IPS-15b (cell line): ENCODE results near the gene LRP5.
"Not testable (repeated sequence)": the region's sequence is repeated elsewhere in the genome, so short reads cannot be mapped to it uniquely, and the experiment has no call there.

ENCODE experiments used
- H3K27me3 ChIP-seq: one replicate; pipeline ENCODE4 v1.6.1; 2013; ENCODE audit warnings: low read length; ENCODE audit not compliant: control insufficient read depth, insufficient read depth
- H3K36me3 ChIP-seq: one replicate; pipeline ENCODE4 v1.6.1; 2013; ENCODE audit warnings: low read length; ENCODE audit not compliant: control insufficient read depth, insufficient read depth
- H3K4me1 ChIP-seq: one replicate; pipeline ENCODE4 v1.6.1; 2013; ENCODE audit warnings: mild to moderate bottlenecking, low read length; ENCODE audit not compliant: control insufficient read depth, insufficient read depth
- H3K4me3 ChIP-seq: one replicate; pipeline ENCODE4 v1.5.1; 2013; ENCODE audit warnings: low read depth, low read length
- H3K9ac ChIP-seq: one replicate; pipeline ENCODE4 v1.6.1; 2013; ENCODE audit warnings: low read depth, mild to moderate bottlenecking, low read length
- H3K9me3 ChIP-seq: one replicate; pipeline ENCODE4 v1.6.1; 2013; ENCODE audit warnings: mild to moderate bottlenecking, low read length; ENCODE audit not compliant: control insufficient read depth, insufficient read depth

Gene LRP5

DNA sequence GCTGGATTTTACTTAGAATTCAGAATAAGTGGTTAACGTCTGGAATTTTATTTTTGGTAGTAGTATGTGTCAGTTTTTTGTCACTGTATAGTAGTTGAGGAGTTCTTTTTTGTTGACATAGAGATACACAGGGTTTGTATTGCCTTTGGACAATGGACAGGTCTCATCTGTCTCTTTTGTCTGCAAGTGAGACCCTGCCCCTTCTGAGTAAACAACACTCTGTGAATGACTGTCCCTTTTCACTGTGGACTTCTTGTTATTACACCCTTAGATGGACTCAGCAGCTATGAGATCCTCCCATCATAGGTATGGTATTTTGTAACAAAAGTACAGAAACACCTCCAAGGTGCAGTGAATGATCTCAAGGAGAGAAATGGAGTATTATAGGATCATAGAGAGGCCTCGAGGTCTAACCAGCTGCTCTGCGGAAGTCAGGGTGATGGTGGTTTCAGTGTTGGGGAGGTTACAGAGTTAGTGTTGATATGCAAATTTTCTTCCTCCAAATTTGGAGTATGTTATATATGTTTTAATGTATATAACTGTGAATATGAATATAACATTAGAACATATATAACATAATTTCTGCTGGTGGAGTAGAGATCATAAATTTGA lies 155.9 kb downstream of the LRP5 start:
- Histone ChIP-seq H3K27me3 (no peaks in the 10 kb centered on the region), H3K36me3 (peaks cover 4% of the 10 kb centered on the region), H3K9me3 (no peaks in the 10 kb centered on the region), H3K9ac (no peak overlapping the region), H3K4me3 (no peak overlapping the region), H3K4me1 (peaks cover 40% of the 10 kb centered on the region)

DNA sequence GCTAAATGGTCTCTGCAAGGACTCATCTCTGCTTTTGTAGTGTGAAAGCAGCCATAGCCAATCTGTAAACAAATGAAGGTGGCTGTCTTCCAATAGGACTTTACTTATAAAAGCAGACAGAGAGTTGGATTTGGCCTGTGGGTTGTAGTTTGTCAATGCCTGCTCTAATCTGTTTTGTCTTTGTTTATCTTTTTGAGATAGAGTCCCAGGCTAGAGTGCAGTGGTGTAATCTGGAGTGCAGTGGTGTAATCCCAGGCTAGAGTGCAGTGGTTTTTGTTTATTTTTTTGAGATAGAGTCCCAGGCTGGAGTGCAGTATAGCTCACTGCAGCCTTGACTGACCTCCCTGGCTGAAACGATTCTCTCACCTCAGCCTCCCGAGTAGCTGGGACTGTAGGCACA lies 156.7 kb downstream of the LRP5 start:
- H3K9ac ChIP-seq = no peak overlapping the region
- H3K4me3 ChIP-seq = no peak overlapping the region
- H3K27me3 ChIP-seq = no peaks in the 10 kb centered on the region
- peaks cover 4% of the 10 kb centered on the region for H3K36me3 ChIP-seq
- no peaks in the 10 kb centered on the region for H3K9me3 ChIP-seq
- H3K4me1 ChIP-seq = peaks cover 48% of the 10 kb centered on the region

DNA sequence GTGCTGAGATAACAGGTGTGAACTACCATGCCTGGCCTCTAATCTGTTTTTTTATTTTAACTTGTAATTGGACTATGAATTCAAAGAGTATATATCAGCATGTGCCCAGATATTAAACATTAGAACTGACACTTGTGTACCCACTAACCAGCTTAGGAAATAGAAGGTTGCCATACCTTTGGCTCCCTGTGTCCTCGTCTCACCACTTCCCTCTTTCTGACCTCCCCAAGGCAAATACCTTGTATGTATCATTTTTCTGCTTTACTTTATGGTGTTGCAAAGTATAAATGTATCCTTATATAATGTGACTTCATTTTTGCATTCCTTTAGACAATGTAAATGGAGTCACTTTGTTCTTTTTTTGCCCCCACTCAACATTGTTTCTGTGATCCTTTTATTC lies 157.3 kb downstream of the LRP5 start:
- H3K4me3 ChIP-seq = no peak overlapping the region
- no peaks in the 10 kb centered on the region for H3K9me3 ChIP-seq
- H3K9ac ChIP-seq = no peak overlapping the region
- H3K36me3 ChIP-seq = peaks cover 4% of the 10 kb centered on the region
- H3K27me3 ChIP-seq = no peaks in the 10 kb centered on the region
- H3K4me1 ChIP-seq = peaks cover 51% of the 10 kb centered on the region

DNA sequence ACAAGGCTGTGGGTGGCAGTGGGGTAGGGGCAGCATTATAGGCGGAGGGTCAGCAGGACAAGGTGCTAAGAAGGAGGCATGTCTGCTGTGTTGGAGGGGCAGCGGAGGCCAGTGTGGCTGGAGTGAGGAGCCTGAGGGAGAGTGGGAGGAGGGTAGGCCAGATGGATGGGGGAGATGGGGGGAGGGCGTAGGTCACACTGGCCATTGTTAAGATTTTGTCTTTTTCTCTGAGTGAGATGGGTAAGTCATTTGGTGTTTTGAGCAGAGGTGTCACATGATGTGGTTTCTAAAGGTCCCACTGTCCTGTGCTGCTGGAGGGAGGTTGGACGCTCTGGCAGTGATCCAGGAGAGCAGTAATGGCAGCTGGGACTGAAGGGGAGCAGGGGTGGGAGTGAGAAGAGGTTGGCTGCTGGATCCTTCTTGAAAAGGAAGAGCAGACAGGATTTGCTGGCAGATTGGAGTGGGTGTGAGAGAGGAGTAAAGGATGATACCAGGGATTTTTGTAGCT lies 158.0 kb downstream of the LRP5 start:
- peaks cover 4% of the 10 kb centered on the region for H3K36me3 ChIP-seq
- H3K27me3 ChIP-seq = no peaks in the 10 kb centered on the region
- H3K4me1 ChIP-seq = peaks cover 51% of the 10 kb centered on the region
- H3K9me3 ChIP-seq = no peaks in the 10 kb centered on the region
- H3K9ac ChIP-seq = no peak overlapping the region
- H3K4me3 ChIP-seq = no peak overlapping the region

DNA sequence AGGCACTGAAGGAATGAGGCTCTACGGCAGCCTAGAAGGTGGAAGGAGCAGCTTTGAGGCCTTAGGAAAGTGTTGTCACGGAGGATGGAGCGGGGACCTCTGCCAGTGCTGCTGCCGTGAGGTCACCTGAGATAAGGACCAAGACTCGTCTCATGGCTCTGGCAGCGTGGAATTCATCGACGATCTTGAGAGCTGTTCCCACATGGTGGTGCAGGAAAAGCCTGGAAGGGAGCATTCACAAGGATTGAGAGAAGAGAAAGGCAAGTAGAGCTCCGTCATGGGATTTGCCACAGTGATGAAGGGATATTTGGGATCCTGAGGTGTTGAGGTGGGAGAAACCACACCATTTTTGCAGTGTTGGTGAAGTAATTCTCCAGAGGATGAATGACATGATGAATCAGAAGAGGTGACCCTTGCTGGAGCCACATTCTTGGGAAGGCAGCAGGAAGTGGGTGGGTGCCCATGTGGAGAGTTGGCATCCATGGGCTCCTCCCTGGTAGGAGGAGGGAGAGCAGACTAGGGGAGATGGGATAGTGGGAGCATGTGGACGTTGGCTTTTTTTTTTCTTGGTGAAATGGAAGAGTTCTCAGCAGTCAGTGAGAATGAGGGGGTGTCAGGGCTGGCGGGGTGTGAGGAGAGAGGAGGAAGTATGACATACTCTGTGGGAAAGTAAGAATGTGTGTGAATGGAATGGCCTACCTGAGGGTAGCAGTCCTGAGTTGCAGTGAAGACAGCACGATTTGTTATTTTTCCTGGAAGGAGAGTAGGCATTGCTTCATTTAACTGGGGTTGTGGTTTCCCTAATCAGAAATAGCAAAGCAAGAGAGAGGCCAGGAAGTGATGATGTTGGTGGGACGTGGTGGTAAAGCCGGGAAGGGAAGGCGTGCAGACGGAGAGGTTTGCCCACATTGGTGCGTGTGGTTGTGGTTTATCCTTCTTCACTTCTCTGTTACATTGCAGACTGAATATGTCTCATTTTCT lies 159.3 kb downstream of the LRP5 start:
- H3K27me3 ChIP-seq = no peaks in the 10 kb centered on the region
- peaks cover 51% of the 10 kb centered on the region for H3K4me1 ChIP-seq
- H3K4me3 ChIP-seq = no peak overlapping the region
- H3K9ac ChIP-seq = no peak overlapping the region
- H3K9me3 ChIP-seq = no peaks in the 10 kb centered on the region
- H3K36me3 ChIP-seq = peaks cover 4% of the 10 kb centered on the region

DNA sequence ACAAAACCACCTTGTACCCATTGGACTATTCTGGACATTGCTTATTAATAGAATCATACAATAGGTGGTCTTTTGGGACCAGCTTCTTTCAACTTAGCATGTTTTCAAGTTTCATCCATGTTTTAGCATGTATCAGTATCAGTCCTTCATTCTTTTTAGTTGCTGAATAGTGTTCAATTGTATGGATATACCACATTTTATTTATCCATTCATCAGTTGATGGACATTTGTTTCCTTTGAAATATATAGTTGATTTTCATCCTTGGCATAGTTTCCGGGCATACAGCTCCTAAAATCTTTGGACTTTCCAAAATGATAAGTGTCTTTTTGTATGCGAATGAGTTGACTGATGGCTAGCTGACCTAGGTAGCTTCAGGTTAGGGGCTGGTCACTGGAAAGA lies 160.4 kb downstream of the LRP5 start:
- peaks cover 47% of the 10 kb centered on the region for H3K4me1 ChIP-seq
- H3K36me3 ChIP-seq = peaks cover 4% of the 10 kb centered on the region
- no peaks in the 10 kb centered on the region for H3K9me3 ChIP-seq
- no peak overlapping the region for H3K9ac ChIP-seq
- H3K27me3 ChIP-seq = no peaks in the 10 kb centered on the region
- H3K4me3 ChIP-seq = no peak overlapping the region

DNA sequence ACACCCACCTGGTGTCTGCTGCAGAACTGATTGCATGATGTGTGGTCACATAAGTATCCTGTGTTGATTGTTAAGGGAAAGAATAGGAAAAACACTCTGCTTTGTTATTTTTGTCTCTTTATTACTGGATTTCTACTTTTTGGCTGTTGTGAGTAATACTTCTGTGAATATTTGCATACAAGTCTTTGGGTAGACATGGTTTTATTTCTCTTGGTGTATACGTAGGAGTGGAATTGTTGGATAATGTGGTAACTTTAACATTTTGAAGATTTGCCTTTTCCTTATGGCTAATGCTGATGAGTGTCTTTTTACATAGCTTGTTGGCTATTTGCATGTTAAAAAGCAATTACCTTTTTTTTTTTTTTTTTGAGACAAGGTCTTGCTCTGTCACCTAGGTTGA lies 161.3 kb downstream of the LRP5 start:
- Histone ChIP-seq H3K36me3 (peaks cover 4% of the 10 kb centered on the region), H3K9ac (no peak overlapping the region), H3K4me3 (no peak overlapping the region), H3K27me3 (no peaks in the 10 kb centered on the region), H3K4me1 (peaks cover 39% of the 10 kb centered on the region), H3K9me3 (no peaks in the 10 kb centered on the region)

DNA sequence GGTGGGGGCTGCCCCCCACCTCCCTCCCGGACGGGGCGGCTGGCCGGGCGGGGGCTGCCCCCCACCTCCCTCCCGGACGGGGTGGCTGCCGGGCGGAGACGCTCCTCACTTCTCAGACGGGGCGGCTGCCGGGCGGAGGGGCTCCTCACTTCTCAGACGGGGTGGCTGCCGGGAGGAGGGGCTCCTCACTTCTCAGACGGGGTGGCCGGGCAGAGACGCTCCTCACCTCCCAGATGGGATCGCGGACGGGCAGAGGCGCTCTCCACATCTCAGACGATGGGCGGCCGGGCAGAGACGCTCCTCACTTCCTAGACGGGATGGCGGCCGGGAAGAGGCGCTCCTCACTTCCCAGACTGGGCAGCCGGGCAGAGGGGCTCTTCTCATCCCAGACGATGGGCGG lies 163.2 kb downstream of the LRP5 start:
- H3K9ac ChIP-seq, H3K27me3 ChIP-seq, H3K36me3 ChIP-seq, H3K9me3 ChIP-seq, H3K4me3 ChIP-seq: not testable (repeated sequence)
- peaks cover 31% of the 10 kb centered on the region for H3K4me1 ChIP-seq

DNA sequence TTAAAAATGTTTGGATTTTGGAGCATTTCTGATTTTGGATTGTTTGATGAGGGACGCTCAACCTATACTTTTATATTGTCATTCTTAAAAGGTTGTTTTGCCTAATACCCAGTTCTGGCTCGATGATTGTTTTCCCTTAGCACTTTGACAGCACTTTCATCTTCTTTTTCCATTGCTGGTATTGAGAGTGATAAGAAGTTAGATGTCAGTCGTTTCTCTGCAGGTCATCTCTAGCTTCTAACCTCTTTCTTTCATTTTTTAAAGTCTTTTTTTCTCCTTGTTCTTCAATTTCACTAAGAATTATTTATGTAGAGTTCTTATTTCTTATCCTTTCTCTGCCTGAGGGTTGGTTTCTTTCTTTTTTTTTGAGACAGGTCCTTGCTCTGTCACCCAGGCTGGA lies 167.0 kb downstream of the LRP5 start:
- Histone ChIP-seq H3K9me3 (no peaks in the 10 kb centered on the region), H3K4me1 (peaks cover 14% of the 10 kb centered on the region), H3K36me3 (no peaks in the 10 kb centered on the region), H3K4me3 (no peak overlapping the region), H3K9ac (no peak overlapping the region), H3K27me3 (no peaks in the 10 kb centered on the region)

DNA sequence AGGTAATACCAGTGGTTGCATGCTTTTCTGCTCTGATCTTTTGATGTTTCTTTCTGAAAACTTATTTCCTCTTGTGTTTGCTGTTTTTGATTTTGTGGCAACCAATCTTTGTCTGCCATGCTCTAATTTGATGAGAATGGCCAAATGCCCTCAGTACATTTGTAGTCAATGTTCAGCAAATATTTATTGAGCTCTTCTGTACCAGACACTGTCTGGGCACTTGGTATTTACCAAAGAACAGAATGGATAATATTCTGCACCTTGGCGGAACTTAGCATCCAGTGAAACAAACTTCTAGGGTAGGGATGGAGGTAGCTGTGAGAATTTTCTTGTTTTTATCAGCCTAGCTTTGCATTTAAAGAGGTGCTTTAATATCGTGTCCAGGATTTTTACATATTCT lies 167.8 kb downstream of the LRP5 start:
- no peaks in the 10 kb centered on the region for H3K9me3 ChIP-seq
- no peak overlapping the region for H3K9ac ChIP-seq
- no peaks in the 10 kb centered on the region for H3K36me3 ChIP-seq

DNA sequence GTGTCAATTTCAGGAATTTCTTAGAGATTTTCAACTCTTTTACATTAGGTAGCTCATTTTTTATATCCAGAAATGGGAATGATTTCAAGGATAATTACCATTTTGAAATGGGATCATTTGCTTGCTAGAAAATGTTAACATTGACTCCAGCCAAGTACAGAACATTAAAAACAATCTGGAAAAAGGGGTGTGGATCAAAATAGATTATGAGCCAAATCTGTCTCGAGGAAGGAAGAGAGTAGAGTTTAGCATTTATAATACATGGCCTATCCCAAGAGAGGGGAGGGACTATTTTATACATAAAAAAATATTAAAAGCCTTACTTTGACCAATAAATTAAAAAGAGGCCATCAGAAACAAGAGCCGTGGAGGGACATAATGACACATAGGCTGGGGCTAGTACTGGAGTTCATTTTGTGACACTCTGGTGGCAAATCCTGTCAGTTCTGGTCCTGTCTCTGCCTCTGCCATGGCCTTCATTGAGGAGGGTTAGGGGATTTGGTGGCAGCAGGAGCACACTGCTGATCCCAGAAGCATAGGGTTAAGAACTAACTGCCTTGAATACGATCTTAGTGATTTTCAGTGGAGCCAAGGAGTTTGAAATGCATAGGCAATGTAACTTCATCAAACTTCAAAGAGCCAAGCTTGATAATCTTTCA lies 168.6 kb downstream of the LRP5 start:
- H3K27me3 ChIP-seq = no peaks in the 10 kb centered on the region
- no peak overlapping the region for H3K9ac ChIP-seq
- H3K36me3 ChIP-seq = no peaks in the 10 kb centered on the region
- peaks cover 13% of the 10 kb centered on the region for H3K4me1 ChIP-seq
- H3K9me3 ChIP-seq = no peaks in the 10 kb centered on the region
- no peak overlapping the region for H3K4me3 ChIP-seq

More for the DNA sequence above, 167.8 kb downstream of the LRP5 start:
- Histone ChIP-seq H3K27me3 (no peaks in the 10 kb centered on the region), H3K4me3 (no peak overlapping the region), H3K4me1 (peaks cover 13% of the 10 kb centered on the region)
